Mesendoderm (in vitro differentiated cells): Measurements from ENCODE around the gene TRIM50.

Experiments used
- DNase-seq: peaks from one replicate; pipeline ENCODE4 v3.0.0; 2013
- H2AK5ac ChIP-seq: 2 replicates; pipeline ENCODE4 v1.6.1; 2013; ENCODE audit warnings: low read length, inconsistent platforms
- H2BK120ac ChIP-seq: 2 replicates; pipeline ENCODE4 v1.6.1; 2013; ENCODE audit warnings: low read depth, mild to moderate bottlenecking, low read length, moderate library complexity, mixed read lengths
- H2BK15ac ChIP-seq: replicated peaks from 2 replicates; pipeline ENCODE4 v1.6.1; 2013; ENCODE audit warnings: low read depth, mild to moderate bottlenecking, moderate library complexity
- H2BK5ac ChIP-seq: 2 replicates; pipeline ENCODE4 v1.6.1; 2013; ENCODE audit warnings: low read length, inconsistent platforms
- H3K18ac ChIP-seq: 2 replicates; pipeline ENCODE4 v1.6.1; 2013; ENCODE audit warnings: mild to moderate bottlenecking, low read length, mixed read lengths
- H3K23ac ChIP-seq: one replicate; pipeline ENCODE4 v1.6.1; 2013; ENCODE audit warnings: low read length
- H3K27ac ChIP-seq: 2 replicates; pipeline ENCODE4 v1.5.1; 2013; ENCODE audit warnings: low read depth, mild to moderate bottlenecking, inconsistent platforms, low read length, moderate library complexity
- H3K27me3 ChIP-seq: 2 replicates; pipeline ENCODE4 v1.6.1; 2013; ENCODE audit warnings: low read length, control low read depth, mild to moderate bottlenecking, inconsistent platforms; ENCODE audit not compliant: insufficient read depth, poor library complexity
- H3K36me3 ChIP-seq: 2 replicates; pipeline ENCODE4 v1.6.1; 2013; ENCODE audit warnings: low read length, inconsistent platforms; ENCODE audit not compliant: control insufficient read depth, insufficient read depth
- H3K4ac ChIP-seq: one replicate; pipeline ENCODE4 v1.6.1; 2013; ENCODE audit warnings: low read depth, mild to moderate bottlenecking, low read length, moderate library complexity
- H3K4me1 ChIP-seq: 2 replicates; pipeline ENCODE4 v1.6.1; 2013; ENCODE audit warnings: low read depth, low read length, inconsistent platforms; ENCODE audit not compliant: control insufficient read depth
- H3K4me2 ChIP-seq: 2 replicates; pipeline ENCODE4 v1.6.1; 2013; ENCODE audit warnings: low read length
- H3K4me3 ChIP-seq: 2 replicates; pipeline ENCODE4 v1.5.1; 2013; ENCODE audit warnings: mild to moderate bottlenecking, low read length
- H3K56ac ChIP-seq: one replicate; pipeline ENCODE4 v1.6.1; 2013; ENCODE audit warnings: low read length
- H3K79me1 ChIP-seq: 2 replicates; pipeline ENCODE4 v1.6.1; 2013; ENCODE audit warnings: low read length, inconsistent platforms
- H3K79me2 ChIP-seq: 2 replicates; pipeline ENCODE4 v1.6.1; 2013; ENCODE audit warnings: mild to moderate bottlenecking, low read length; ENCODE audit not compliant: control insufficient read depth, insufficient read depth
- H3K9ac ChIP-seq: 2 replicates; pipeline ENCODE4 v1.6.1; 2013; ENCODE audit warnings: low read length, inconsistent platforms
- H4K5ac ChIP-seq: one replicate; pipeline ENCODE4 v1.6.1; 2013; ENCODE audit warnings: low read length
- H4K8ac ChIP-seq: one replicate; pipeline ENCODE4 v1.6.1; 2013; ENCODE audit warnings: low read depth, mild to moderate bottlenecking, control low read depth, low read length, moderate library complexity
- WGBS: extraction: QIAGEN DNeasy Blood & Tissue Kit; methylation state at CpG from one replicate; pipeline ENCODE4 v1.1.7; 2013; ENCODE audit warnings: low lambda C conversion rate, missing lambda C conversion rate; ENCODE audit not compliant: insufficient coverage; ENCODE audit errors: extremely low coverage; 5-methylcytosine and 5-hydroxymethylcytosine counted together

The TRIM50 gene

DNA sequence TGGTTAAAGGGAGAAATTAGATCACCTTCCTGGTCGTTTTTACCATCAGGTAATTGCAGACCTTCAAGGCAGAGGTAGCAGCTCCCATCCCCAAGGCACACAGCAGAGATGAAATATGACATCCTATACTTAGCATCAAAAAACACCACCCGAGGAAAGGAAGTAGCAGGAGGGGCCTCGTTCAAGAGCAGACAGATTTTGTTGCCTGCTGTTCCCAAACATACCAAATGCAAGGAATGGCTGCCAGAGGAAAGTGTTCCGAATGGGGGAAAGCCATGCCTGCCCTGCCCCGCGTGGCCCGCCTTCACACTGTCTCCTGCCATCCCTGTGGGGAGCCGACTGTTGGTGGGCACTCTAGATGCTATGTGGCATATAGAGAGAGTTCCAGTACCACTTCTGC, 18.1 kb upstream of the TRIM50 start:
- Histone ChIP-seq H3K4ac (no peak overlapping the region), H3K4me1 (peaks cover 2% of the 10 kb centered on the region), H3K79me2 (no peaks in the 10 kb centered on the region), H3K27me3 (no peaks in the 10 kb centered on the region), H3K79me1 (no peaks in the 10 kb centered on the region), H3K4me2 (no peak overlapping the region), H2BK5ac (no peak overlapping the region), H4K8ac (no peak overlapping the region), H2AK5ac (no peak overlapping the region), H3K9ac (no peak overlapping the region), H3K36me3 (no peaks in the 10 kb centered on the region), H2BK120ac (no peak overlapping the region), H4K5ac (no peak overlapping the region), H2BK15ac (no peak overlapping the region), H3K18ac (no peak overlapping the region), H3K4me3 (no peak overlapping the region), H3K27ac (no peak overlapping the region), H3K56ac (no peak overlapping the region), H3K23ac (no peak overlapping the region)
- WGBS, result no CpG with 5 or more reads among the region's 8 CpGs
- DNase-seq, result no peak

DNA sequence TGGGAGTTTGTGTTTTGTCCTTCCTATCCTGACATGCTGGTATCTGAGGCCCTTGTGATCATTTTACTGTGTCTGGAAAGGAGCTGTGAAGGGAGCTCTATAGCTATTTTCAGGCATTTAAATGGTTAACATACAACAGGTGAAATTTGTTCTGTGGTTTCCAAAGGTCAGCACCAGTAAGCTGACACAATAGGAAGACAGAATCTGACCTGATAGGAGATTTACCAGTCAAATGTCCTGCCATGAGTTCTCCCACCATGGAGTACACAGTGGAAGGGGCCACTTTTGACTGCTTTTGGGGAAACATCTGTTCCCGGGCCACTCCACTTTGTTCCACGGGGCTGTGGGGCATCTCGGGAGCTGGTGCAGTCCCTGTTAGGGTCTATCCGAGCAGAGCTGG, 17.7 kb upstream of the TRIM50 start:
- no peak overlapping the region for H3K18ac ChIP-seq
- no peak overlapping the region for H4K5ac ChIP-seq
- no peak overlapping the region for H3K4me3 ChIP-seq
- no peak overlapping the region for H2BK5ac ChIP-seq
- H2AK5ac ChIP-seq, result no peak overlapping the region
- H3K4me2 ChIP-seq, result no peak overlapping the region
- H3K27me3 ChIP-seq, result no peaks in the 10 kb centered on the region
- H4K8ac ChIP-seq, result no peak overlapping the region
- H2BK120ac ChIP-seq, result no peak overlapping the region
- no peaks in the 10 kb centered on the region for H3K79me1 ChIP-seq
- H3K36me3 ChIP-seq, result no peaks in the 10 kb centered on the region
- H3K79me2 ChIP-seq, result no peaks in the 10 kb centered on the region
- WGBS, result no CpG with 5 or more reads among the region's 4 CpGs
- no peak overlapping the region for H2BK15ac ChIP-seq
- H3K23ac ChIP-seq, result no peak overlapping the region
- peaks cover 2% of the 10 kb centered on the region for H3K4me1 ChIP-seq
- H3K27ac ChIP-seq, result no peak overlapping the region
- H3K4ac ChIP-seq, result no peak overlapping the region
- no peak overlapping the region for H3K56ac ChIP-seq
- no peak overlapping the region for H3K9ac ChIP-seq
- no peak for DNase-seq

DNA sequence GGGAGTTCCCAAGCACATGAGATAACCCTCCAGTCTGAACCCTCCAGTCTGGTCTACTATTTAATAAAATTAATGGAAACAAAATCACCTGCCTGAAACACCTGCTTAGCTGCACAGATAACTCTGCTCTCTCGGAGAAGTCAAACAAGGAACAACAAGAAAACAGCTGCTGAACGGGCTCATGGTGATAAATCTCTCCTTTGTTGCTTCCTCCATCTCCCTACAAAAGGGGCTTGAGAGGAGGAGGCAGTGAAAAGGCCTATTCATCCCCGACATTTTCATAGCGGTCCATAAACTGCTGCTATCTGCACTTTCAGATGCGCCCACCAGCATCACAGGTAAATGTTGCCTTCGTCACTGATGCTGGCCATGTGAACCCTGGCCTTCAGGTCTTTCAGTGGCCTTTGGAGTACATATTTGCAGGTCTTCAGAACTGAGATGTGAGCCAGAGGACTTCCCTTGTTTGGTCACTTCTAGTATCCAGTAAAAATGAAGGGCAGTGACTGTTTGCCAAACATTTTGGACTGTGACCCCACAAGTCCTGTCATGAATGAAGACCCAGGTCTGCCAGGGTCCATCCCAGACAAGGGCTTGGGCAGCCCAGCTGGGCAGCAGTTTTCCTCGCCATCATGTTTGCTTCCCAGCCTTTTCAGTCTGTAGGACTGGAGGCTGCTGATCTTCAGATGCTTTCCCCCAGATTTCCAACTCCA, 15.9 kb upstream of the TRIM50 start:
- Histone ChIP-seq H3K9ac (no peak overlapping the region), H3K79me1 (no peaks in the 10 kb centered on the region), H3K79me2 (no peaks in the 10 kb centered on the region), H3K23ac (no peak overlapping the region), H3K4ac (no peak overlapping the region), H3K4me2 (no peak overlapping the region), H3K36me3 (no peaks in the 10 kb centered on the region), H2AK5ac (no peak overlapping the region), H3K27me3 (no peaks in the 10 kb centered on the region), H3K18ac (no peak overlapping the region), H2BK15ac (no peak overlapping the region), H2BK5ac (no peak overlapping the region), H4K8ac (no peak overlapping the region), H3K56ac (no peak overlapping the region), H4K5ac (no peak overlapping the region), H3K27ac (no peak overlapping the region), H3K4me3 (no peak overlapping the region), H2BK120ac (no peak overlapping the region), H3K4me1 (peaks cover 2% of the 10 kb centered on the region)
- WGBS, result no CpG with 5 or more reads among the region's 7 CpGs
- DNase-seq, result no peak

DNA sequence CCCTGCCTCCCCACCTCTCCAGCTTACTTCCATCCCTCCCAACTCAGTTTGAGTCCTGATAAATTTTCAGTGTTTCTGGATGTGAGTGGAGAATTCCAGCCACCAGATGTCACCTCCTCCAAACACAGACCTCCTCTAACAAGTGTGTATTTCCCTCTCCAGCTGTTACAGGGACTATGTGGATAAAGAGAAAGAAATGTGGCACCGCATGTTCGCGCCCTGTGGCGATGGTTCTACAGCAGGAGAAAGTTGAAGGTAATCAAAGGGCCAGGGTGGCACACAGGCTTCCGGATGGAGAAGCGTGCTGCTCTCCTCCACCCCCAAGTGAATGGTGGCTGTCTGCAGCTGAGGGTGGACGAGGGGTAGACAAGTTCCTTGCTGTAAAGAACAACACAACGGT, 14.8 kb upstream of the TRIM50 start:
- H2AK5ac ChIP-seq, result no peak overlapping the region
- no peak overlapping the region for H2BK15ac ChIP-seq
- H3K79me1 ChIP-seq, result no peaks in the 10 kb centered on the region
- H3K4me2 ChIP-seq, result no peak overlapping the region
- H3K4me1 ChIP-seq, result peaks cover 2% of the 10 kb centered on the region
- no peaks in the 10 kb centered on the region for H3K79me2 ChIP-seq
- H3K27ac ChIP-seq, result no peak overlapping the region
- no peak overlapping the region for H4K8ac ChIP-seq
- peak; percentile 93 for DNase-seq
- no peak overlapping the region for H2BK5ac ChIP-seq
- H4K5ac ChIP-seq, result no peak overlapping the region
- H2BK120ac ChIP-seq, result no peak overlapping the region
- no CpG with 5 or more reads among the region's 8 CpGs for WGBS
- no peak overlapping the region for H3K9ac ChIP-seq
- no peaks in the 10 kb centered on the region for H3K36me3 ChIP-seq
- no peak overlapping the region for H3K4ac ChIP-seq
- H3K27me3 ChIP-seq, result no peaks in the 10 kb centered on the region
- H3K56ac ChIP-seq, result peak overlapping the region; percentile 65
- no peak overlapping the region for H3K23ac ChIP-seq
- no peak overlapping the region for H3K18ac ChIP-seq
- no peak overlapping the region for H3K4me3 ChIP-seq

DNA sequence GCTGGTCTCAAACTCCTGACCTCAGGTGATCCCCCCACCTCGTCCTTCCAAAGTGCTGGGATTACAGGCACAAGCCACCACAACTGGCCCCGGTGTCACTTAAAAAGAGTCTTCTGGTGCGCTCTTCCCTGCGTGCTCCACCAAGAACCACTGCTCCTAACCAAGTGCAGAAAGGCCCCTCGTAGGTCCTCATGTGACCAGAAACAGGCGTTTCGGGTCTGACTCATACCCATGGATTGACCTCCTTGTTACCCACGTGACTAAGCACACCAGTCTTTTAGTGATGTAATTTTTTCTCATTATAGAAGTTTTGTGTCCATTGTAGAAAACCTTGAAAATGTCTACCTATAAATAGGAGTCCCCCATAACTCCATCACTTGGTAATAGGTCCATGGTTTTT, 14.0 kb upstream of the TRIM50 start:
- H3K79me1 ChIP-seq, result no peaks in the 10 kb centered on the region
- no peaks in the 10 kb centered on the region for H3K27me3 ChIP-seq
- H3K4me2 ChIP-seq, result no peak overlapping the region
- H3K4me1 ChIP-seq, result peaks cover 2% of the 10 kb centered on the region
- H3K36me3 ChIP-seq, result no peaks in the 10 kb centered on the region
- no peaks in the 10 kb centered on the region for H3K79me2 ChIP-seq
- H2BK120ac ChIP-seq, result no peak overlapping the region
- H3K4me3 ChIP-seq, result no peak overlapping the region
- H3K23ac ChIP-seq, result no peak overlapping the region
- H3K18ac ChIP-seq, result no peak overlapping the region
- no CpG with 5 or more reads among the region's 8 CpGs for WGBS
- no peak overlapping the region for H4K8ac ChIP-seq
- no peak overlapping the region for H2AK5ac ChIP-seq
- no peak overlapping the region for H3K56ac ChIP-seq
- H4K5ac ChIP-seq, result no peak overlapping the region
- no peak overlapping the region for H3K27ac ChIP-seq
- H3K9ac ChIP-seq, result no peak overlapping the region
- H3K4ac ChIP-seq, result no peak overlapping the region
- H2BK15ac ChIP-seq, result no peak overlapping the region
- peak; percentile 66 for DNase-seq
- H2BK5ac ChIP-seq, result no peak overlapping the region

DNA sequence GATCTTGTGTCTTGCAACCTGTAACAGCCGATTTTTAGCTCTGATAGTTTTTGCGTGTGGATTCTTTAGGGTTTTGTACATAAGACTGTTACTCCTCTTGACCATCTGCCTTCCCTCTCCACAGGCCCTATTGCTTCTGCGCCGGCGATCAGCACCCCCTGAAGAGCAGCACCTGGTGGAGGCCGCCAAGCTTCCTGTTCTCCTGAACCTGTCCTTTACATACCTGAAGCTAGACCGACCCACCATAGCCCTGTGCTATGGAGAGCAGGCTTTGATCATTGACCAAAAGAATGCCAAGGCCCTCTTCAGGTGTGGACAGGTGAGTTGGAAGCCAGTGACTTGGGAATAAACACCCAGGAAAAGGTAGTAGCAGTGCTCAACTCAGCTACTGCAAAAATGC, 12.6 kb upstream of the TRIM50 start:
- DNase-seq, result peak; percentile 39
- H3K4ac ChIP-seq, result no peak overlapping the region
- H4K8ac ChIP-seq, result no peak overlapping the region
- H3K27ac ChIP-seq, result no peak overlapping the region
- no peak overlapping the region for H3K4me2 ChIP-seq
- no peak overlapping the region for H3K4me3 ChIP-seq
- no peak overlapping the region for H2BK120ac ChIP-seq
- H3K9ac ChIP-seq, result no peak overlapping the region
- H4K5ac ChIP-seq, result no peak overlapping the region
- no peaks in the 10 kb centered on the region for H3K79me1 ChIP-seq
- no peak overlapping the region for H2BK5ac ChIP-seq
- WGBS, result no CpG with 5 or more reads among the region's 7 CpGs
- H3K36me3 ChIP-seq, result no peaks in the 10 kb centered on the region
- H3K79me2 ChIP-seq, result no peaks in the 10 kb centered on the region
- no peak overlapping the region for H2AK5ac ChIP-seq
- no peak overlapping the region for H3K23ac ChIP-seq
- H3K27me3 ChIP-seq, result no peaks in the 10 kb centered on the region
- H2BK15ac ChIP-seq, result no peak overlapping the region
- H3K4me1 ChIP-seq, result peaks cover 2% of the 10 kb centered on the region
- H3K18ac ChIP-seq, result no peak overlapping the region
- H3K56ac ChIP-seq, result no peak overlapping the region
